Measurements from ENCODE around the gene LRRC74A. TPM values are rescaled to one million over a fixed set of nuclear protein-coding genes. Genes with fewer than 3 reads are reported as not detected.
A peak's percentile ranks its signal among the peaks of the same experiment; 100 is the strongest.

LRRC74A gene
- total and polyA plus RNA-seq, 10 of the 15 experiments (the other 5 are each of a cell fraction or from before 2014, with no cell fraction given), result not detected

GRCh38 chr14:76904740-76905569, 78.7 kb downstream of the LRRC74A start (continued):
- TF ChIP-seq USF1 (IDR thresholded peaks at IDR 0.05; ENCODE audit: borderline replicate concordance, extremely low read length, insufficient read depth, low read depth, low read length) (no peak), ZBTB4 (CRISPR knock-in tag; IDR thresholded peaks at IDR 0.05) (no peak), SRF (IDR thresholded peaks at IDR 0.05; ENCODE audit: low read depth in 2 of 2, low read length in 2 of 2) (no peak), JUNB (IDR thresholded peaks at IDR 0.05) (peak; percentile 22; the same call in 1 of the 2 replicates), RCOR1 (conservative IDR thresholded peaks at IDR 0.05; ENCODE audit: low read depth, low read length) (no peak), HCFC1 (IDR thresholded peaks at IDR 0.05; ENCODE audit: low read length) (no peak), YBX1 (IDR thresholded peaks at IDR 0.05) (no peak), HDGF (IDR thresholded peaks at IDR 0.05) (no peak), EZH2 (IDR thresholded peaks at IDR 0.05; ENCODE audit: borderline replicate concordance, control insufficient read depth, low read depth, low read length) (no peak), CHD4 (IDR thresholded peaks at IDR 0.05) (no peak), POLR2AphosphoS2 (IDR thresholded peaks at IDR 0.05; ENCODE audit: low read depth, low read length) (no peak), CREB1 (IDR thresholded peaks at IDR 0.05; ENCODE audit: low read depth) (0 out of 2 replicates have a peak, but pooled peaks have one; percentile 36), CBX3 (IDR thresholded peaks at IDR 0.05; ENCODE audit: borderline replicate concordance, low read depth) (no peak), BACH1 (IDR thresholded peaks at IDR 0.05; ENCODE audit: borderline replicate concordance) (no peak), RFX5 (IDR thresholded peaks at IDR 0.05; ENCODE audit: low read depth, low read length) (no peak), CTCF (IDR thresholded peaks at IDR 0.05 in 2 of 3, conservative IDR thresholded peaks at IDR 0.05 in 1 of 3; ENCODE audit: control insufficient read depth in 2 of 3, extremely low read depth in 1 of 3, insufficient read depth in 1 of 3, low read depth in 3 of 3, low read length in 3 of 3) (no peak), ATF3 (IDR thresholded peaks at IDR 0.05; ENCODE audit: borderline replicate concordance, extremely low read depth, low read depth, low read length) (no peak), PAX5 (IDR thresholded peaks at IDR 0.05; ENCODE audit: borderline replicate concordance, low read depth, low read length) (peak; percentile 61; the same call in 1 of the 2 replicates), ZBTB11 (CRISPR knock-in tag; IDR thresholded peaks at IDR 0.05) (no peak)
